ENCODE measurements around the gene MSRB3. TPM values are rescaled to one million over a fixed set of nuclear protein-coding genes. Genes with fewer than 3 reads are reported as not detected.

Gene MSRB3
- total RNA-seq, 1 experiment from 2014 or later, result 1.8 TPM

DNA sequence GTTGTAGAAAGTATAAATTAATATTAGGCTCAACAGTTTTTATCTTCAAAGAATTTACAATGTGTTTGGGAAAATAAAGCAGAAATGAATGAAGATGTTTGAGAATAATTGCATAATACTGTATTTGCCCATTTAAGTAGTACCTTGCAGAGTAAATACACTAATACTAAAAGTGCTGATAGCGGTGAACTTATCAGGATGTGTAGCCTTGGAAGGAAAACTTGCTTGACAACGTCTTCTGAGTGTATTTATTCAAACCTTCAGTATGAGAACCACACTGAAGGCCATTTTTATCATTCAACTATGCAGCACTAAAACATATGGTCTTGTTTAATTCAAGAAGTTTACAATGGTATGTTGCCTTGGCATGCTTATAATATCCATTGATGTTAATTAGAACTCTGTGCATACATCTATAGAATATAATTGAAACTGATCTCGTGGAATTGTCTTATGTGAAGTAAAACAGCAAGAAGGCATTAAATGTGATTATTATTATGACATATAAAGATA, 41.3 kb downstream of the MSRB3 start (continued):
- TF ChIP-seq, protein P1, sequence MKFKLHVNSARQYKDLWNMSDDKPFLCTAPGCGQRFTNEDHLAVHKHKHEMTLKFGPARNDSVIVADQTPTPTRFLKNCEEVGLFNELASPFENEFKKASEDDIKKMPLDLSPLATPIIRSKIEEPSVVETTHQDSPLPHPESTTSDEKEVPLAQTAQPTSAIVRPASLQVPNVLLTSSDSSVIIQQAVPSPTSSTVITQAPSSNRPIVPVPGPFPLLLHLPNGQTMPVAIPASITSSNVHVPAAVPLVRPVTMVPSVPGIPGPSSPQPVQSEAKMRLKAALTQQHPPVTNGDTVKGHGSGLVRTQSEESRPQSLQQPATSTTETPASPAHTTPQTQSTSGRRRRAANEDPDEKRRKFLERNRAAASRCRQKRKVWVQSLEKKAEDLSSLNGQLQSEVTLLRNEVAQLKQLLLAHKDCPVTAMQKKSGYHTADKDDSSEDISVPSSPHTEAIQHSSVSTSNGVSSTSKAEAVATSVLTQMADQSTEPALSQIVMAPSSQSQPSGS (CRISPR knock-in tag; IDR thresholded peaks at IDR 0.05; ENCODE audit: borderline replicate concordance, low read depth), result no peak
- TF ChIP-seq NFYB (CRISPR knock-in tag; conservative IDR thresholded peaks at IDR 0.05; ENCODE audit: low read depth) (no peak), NR3C1 (CRISPR knock-in tag; conservative IDR thresholded peaks at IDR 0.05; ENCODE audit: low read depth) (no peak)
- TF ChIP-seq, protein P2, sequence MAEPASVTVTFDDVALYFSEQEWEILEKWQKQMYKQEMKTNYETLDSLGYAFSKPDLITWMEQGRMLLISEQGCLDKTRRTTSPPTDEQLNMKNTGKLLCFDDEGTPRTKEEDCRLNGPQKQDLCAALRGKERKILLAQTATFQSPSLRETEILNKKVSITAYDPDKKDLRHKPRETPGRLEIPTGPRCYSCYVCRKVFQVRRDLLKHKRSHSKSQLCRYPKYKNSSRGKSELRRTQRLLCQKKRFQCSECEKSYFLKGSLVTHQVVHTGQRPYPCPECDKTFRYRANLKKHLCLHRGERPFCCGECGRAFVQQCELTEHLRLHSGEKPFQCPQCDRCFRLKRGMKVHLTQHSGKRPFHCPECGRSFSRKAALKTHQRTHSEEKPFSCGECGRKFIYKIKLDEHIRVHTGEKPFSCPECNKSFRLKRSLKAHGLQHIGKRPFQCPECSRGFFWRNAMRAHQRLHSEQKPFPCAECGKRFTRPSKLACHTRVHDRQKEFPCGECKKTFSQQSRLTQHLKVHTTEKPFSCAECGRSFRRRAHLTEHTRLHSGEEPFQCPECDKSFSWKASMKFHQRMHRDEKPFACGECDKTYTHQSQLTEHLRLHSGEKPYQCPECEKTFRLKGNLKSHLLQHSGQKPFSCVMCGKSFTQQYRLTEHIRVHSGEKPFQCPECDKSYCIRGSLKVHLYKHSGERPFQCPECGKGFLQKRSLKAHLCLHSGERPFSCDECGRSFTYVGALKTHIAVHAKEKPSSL (CRISPR knock-in tag; conservative IDR thresholded peaks at IDR 0.05), result no peak
- TF ChIP-seq, protein P3, sequence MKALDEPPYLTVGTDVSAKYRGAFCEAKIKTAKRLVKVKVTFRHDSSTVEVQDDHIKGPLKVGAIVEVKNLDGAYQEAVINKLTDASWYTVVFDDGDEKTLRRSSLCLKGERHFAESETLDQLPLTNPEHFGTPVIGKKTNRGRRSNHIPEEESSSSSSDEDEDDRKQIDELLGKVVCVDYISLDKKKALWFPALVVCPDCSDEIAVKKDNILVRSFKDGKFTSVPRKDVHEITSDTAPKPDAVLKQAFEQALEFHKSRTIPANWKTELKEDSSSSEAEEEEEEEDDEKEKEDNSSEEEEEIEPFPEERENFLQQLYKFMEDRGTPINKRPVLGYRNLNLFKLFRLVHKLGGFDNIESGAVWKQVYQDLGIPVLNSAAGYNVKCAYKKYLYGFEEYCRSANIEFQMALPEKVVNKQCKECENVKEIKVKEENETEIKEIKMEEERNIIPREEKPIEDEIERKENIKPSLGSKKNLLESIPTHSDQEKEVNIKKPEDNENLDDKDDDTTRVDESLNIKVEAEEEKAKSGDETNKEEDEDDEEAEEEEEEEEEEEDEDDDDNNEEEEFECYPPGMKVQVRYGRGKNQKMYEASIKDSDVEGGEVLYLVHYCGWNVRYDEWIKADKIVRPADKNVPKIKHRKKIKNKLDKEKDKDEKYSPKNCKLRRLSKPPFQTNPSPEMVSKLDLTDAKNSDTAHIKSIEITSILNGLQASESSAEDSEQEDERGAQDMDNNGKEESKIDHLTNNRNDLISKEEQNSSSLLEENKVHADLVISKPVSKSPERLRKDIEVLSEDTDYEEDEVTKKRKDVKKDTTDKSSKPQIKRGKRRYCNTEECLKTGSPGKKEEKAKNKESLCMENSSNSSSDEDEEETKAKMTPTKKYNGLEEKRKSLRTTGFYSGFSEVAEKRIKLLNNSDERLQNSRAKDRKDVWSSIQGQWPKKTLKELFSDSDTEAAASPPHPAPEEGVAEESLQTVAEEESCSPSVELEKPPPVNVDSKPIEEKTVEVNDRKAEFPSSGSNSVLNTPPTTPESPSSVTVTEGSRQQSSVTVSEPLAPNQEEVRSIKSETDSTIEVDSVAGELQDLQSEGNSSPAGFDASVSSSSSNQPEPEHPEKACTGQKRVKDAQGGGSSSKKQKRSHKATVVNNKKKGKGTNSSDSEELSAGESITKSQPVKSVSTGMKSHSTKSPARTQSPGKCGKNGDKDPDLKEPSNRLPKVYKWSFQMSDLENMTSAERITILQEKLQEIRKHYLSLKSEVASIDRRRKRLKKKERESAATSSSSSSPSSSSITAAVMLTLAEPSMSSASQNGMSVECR (CRISPR knock-in tag; IDR thresholded peaks at IDR 0.05; ENCODE audit: borderline replicate concordance), result no peak

DNA sequence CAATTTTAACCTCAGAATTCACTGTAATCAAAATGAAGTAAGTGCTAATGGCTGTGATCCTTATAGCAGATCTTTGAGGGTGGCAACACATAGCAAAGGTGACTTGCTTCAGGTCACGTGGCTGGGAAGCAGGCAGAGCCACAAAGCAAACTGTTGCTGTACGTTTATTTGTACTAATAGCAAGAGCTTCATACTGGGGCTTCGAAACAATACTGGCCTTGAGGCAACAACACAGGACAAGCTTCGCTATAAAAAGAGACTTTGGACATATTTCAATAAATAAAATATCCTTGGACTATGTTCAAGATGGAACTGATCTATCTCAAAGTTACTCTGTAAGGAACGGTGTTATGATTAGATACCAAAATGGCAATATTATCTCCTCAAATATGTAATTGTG, 44.6 kb downstream of the MSRB3 start:
- H3K4me3 Mint-ChIP-seq, result no peak overlapping the region
- H3K36me3 Mint-ChIP-seq, result no peaks in the 10 kb centered on the region
- ChIA-PET CTCF (no interaction called here), POLR2A (no interaction called here)
- ATAC-seq (no peak), DNase-seq (ENCODE audit: low spot score) (no peak)
- no peak overlapping the region for H3K27ac Mint-ChIP-seq
- peaks cover 15% of the 10 kb centered on the region for H3K4me1 Mint-ChIP-seq
- H3K9me3 Mint-ChIP-seq, result no peaks in the 10 kb centered on the region
- TF ChIP-seq ZNF671 (CRISPR knock-in tag; IDR thresholded peaks at IDR 0.05), result no peak
- no peak for TF ChIP-seq ZNF219 (CRISPR knock-in tag; IDR thresholded peaks at IDR 0.05; ENCODE audit: borderline replicate concordance)
- no peak for TF ChIP-seq NR2C2 (CRISPR knock-in tag; IDR thresholded peaks at IDR 0.05)
- TF ChIP-seq, protein P4, sequence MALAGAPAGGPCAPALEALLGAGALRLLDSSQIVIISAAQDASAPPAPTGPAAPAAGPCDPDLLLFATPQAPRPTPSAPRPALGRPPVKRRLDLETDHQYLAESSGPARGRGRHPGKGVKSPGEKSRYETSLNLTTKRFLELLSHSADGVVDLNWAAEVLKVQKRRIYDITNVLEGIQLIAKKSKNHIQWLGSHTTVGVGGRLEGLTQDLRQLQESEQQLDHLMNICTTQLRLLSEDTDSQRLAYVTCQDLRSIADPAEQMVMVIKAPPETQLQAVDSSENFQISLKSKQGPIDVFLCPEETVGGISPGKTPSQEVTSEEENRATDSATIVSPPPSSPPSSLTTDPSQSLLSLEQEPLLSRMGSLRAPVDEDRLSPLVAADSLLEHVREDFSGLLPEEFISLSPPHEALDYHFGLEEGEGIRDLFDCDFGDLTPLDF (CRISPR knock-in tag; IDR thresholded peaks at IDR 0.05), result no peak
- no peaks in the 10 kb centered on the region for H3K27me3 Mint-ChIP-seq (ENCODE audit: low read depth)

DNA sequence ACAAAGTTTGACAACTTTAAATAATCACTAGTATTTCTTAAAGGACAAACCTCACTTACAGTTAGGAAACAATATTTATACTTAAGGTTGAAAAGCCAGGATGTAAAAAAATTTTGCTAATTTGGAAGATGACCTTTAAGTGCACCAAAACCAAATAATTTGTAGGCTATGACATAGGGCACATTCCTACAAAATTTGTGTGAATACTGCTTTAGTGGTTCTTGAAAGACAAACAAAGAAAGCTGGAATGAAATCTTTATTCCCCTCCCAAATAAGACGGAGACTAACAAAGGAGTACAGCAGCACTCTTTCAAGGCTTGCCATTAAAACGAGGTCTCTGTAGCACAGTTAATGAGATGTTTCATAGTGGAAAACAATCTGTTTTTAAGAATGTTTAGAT, 45.6 kb downstream of the MSRB3 start:
- H3K27ac Mint-ChIP-seq, result no peak overlapping the region
- H3K4me1 Mint-ChIP-seq, result peaks cover 6% of the 10 kb centered on the region
- no peak overlapping the region for H3K4me3 Mint-ChIP-seq
- ChIA-PET POLR2A (no interaction called here), CTCF (no interaction called here)
- DNase-seq (ENCODE audit: low spot score) (no peak), ATAC-seq (no peak)
- H3K9me3 Mint-ChIP-seq, result no peaks in the 10 kb centered on the region
- no peaks in the 10 kb centered on the region for H3K27me3 Mint-ChIP-seq (ENCODE audit: low read depth)
- H3K36me3 Mint-ChIP-seq, result no peaks in the 10 kb centered on the region
- no peak for TF ChIP-seq ZNF263 (CRISPR knock-in tag; IDR thresholded peaks at IDR 0.05; ENCODE audit: low read depth)
- no peak for TF ChIP-seq ELF4 (CRISPR knock-in tag; IDR thresholded peaks at IDR 0.05; ENCODE audit: low read depth)
- no peak for TF ChIP-seq ZBTB21 (CRISPR knock-in tag; IDR thresholded peaks at IDR 0.05; ENCODE audit: borderline replicate concordance)
- no peak for TF ChIP-seq NFE2L1 (CRISPR knock-in tag; IDR thresholded peaks at IDR 0.05)
- TF ChIP-seq, protein P5, sequence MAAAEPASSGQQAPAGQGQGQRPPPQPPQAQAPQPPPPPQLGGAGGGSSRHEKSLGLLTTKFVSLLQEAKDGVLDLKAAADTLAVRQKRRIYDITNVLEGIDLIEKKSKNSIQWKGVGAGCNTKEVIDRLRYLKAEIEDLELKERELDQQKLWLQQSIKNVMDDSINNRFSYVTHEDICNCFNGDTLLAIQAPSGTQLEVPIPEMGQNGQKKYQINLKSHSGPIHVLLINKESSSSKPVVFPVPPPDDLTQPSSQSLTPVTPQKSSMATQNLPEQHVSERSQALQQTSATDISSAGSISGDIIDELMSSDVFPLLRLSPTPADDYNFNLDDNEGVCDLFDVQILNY (CRISPR knock-in tag; IDR thresholded peaks at IDR 0.05), result no peak
- TF ChIP-seq, protein P6, sequence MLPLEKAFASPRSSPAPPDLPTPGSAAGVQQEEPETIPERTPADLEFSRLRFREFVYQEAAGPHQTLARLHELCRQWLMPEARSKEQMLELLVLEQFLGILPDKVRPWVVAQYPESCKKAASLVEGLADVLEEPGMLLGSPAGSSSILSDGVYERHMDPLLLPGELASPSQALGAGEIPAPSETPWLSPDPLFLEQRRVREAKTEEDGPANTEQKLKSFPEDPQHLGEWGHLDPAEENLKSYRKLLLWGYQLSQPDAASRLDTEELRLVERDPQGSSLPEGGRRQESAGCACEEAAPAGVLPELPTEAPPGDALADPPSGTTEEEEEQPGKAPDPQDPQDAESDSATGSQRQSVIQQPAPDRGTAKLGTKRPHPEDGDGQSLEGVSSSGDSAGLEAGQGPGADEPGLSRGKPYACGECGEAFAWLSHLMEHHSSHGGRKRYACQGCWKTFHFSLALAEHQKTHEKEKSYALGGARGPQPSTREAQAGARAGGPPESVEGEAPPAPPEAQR (CRISPR knock-in tag; IDR thresholded peaks at IDR 0.05), result no peak
- TF ChIP-seq GRHL2 (CRISPR knock-in tag; IDR thresholded peaks at IDR 0.05; ENCODE audit: insufficient replicate concordance, severe bottlenecking), result no peak
- TF ChIP-seq, protein P7, sequence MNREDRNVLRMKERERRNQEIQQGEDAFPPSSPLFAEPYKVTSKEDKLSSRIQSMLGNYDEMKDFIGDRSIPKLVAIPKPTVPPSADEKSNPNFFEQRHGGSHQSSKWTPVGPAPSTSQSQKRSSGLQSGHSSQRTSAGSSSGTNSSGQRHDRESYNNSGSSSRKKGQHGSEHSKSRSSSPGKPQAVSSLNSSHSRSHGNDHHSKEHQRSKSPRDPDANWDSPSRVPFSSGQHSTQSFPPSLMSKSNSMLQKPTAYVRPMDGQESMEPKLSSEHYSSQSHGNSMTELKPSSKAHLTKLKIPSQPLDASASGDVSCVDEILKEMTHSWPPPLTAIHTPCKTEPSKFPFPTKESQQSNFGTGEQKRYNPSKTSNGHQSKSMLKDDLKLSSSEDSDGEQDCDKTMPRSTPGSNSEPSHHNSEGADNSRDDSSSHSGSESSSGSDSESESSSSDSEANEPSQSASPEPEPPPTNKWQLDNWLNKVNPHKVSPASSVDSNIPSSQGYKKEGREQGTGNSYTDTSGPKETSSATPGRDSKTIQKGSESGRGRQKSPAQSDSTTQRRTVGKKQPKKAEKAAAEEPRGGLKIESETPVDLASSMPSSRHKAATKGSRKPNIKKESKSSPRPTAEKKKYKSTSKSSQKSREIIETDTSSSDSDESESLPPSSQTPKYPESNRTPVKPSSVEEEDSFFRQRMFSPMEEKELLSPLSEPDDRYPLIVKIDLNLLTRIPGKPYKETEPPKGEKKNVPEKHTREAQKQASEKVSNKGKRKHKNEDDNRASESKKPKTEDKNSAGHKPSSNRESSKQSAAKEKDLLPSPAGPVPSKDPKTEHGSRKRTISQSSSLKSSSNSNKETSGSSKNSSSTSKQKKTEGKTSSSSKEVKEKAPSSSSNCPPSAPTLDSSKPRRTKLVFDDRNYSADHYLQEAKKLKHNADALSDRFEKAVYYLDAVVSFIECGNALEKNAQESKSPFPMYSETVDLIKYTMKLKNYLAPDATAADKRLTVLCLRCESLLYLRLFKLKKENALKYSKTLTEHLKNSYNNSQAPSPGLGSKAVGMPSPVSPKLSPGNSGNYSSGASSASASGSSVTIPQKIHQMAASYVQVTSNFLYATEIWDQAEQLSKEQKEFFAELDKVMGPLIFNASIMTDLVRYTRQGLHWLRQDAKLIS (CRISPR knock-in tag; IDR thresholded peaks at IDR 0.05; ENCODE audit: borderline replicate concordance), result no peak
- no peak for TF ChIP-seq TEAD1 (CRISPR knock-in tag; IDR thresholded peaks at IDR 0.05)
